ENCODE results near the gene PLXNA2.

PLXNA2 gene

DNA sequence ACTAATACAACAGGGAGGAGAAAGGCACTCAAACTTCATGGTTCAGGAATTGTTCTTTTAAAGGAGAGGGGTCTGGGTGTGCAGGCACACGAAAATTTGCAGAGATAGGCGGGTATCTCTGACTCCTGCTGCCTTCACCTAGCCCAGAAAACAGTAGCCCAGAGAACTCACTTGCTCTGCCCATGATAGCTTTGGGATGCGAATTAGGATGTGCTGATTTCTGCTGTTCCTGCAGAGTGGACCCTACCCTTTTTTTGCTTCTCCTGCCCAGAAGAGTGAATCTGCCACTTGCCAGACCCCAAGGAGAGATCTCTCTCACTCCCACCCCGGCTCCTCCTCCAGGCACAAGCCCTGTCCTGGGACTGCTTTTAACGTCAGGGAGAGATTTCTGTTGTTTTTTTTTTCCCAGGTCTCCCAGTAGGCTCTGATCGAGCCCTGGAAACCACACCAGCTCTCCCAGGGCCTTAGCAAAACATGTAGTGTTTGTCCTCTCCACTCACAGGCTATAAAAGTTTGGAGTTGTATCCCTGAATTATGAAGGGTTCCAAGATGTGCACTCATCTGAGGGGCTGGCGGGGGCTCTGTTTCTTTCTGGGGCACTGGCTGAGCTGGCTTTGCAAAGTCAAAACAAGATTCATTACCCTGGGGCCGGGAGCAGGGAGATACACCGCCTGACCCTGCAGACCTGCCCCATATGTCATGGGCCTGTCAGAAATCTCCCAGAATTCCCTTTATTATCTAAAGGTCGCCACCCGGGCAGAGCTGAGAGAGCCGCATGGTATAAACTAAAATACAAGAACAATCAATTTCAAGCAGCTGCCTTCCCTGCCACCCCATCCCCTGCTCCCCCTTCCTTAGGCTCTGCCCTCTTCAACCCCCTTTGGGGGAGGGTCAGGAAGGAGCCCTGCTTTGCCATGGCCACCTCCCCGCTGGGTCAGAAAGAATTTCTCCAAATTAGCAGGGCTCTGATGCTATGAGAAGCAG, 17.9 kb downstream of the PLXNA2 start:
- no peak for DNase-seq (ENCODE audit: low read depth in 2 of 3, low spot score in 1 of 3)

DNA sequence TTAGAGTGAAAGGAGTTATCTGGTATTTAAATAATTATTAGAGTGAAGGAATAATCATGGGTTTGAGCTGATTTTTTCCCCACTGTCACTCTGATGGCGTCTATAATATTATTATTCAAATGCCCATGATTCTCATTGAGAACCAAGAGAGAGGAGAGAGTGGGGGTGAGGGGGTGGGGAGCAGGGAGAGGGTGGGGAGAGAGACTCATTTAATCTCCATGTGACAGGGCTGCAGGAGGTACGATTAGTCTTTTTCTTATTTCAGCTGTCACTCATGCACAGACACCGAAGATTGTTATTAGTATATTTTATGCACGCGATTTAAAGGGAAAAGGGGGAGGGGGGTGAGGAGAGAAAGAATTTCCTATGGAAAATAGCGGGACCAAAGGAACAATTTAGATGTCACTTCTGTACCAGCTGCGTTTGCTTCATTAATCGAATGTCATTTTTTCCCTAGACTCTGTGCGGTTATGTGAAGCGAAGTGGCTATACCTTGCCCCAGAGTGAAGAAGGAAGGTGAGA, 19.9 kb downstream of the PLXNA2 start:
- DNase-seq (ENCODE audit: low read depth in 2 of 3, low spot score in 1 of 3): no peak

DNA sequence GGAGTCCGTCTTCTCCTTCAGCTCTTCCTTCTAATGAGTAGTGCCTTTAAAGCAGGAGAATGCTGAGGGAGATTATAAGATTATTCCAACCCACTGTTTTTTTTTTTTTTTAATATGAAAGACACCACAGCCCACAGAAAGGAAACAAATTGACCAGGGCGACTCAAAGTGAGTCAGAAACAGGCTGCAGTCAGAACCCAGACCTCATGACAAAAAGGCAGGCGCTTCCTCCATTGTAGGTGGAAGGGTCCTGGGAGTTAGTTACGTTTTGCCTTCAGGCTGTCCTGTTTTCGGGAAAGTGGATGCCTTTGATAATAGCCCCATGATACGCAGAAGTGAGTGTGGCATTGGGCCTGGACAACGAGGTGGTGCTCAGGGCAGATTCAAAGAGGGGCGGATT, 21.0 kb downstream of the PLXNA2 start:
- no peak for DNase-seq (ENCODE audit: low read depth in 2 of 3, low spot score in 1 of 3)

DNA sequence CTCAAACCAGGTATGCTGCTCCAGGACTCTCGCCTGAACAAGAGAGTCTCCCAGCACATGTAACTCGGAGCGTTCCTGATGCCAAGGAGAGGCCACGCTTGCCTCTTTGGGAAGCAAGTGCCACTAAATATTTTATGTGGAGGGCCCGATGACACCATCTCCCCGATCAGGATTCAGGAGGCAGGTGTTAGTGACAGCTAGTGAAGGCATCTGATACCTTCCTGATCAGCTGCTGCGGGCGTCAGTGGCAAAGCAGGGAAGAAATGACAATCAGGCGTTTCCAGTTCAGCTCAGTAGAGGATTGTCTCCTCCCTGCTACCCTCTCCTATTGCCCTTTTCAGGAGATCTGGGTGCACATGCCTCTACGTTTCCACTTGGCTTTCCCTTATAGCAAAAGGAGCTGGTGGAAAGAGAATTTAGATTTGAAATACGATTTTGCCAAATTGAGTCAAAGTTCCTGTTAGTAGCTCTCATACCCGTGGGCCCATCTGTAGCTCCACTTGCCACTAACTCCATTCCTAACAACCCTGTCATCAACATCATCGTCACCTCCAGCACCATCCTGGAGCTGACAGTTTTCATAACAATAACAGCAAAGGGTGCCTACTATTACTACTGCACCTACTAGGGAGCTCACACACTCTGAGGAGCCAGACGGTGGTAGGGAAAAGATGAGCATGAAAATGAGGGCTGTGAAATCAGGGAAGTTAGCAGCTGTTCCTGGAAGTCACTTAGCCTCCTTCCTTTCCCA, 21.6 kb downstream of the PLXNA2 start:
- no peak for DNase-seq (ENCODE audit: low read depth in 2 of 3, low spot score in 1 of 3)

DNA sequence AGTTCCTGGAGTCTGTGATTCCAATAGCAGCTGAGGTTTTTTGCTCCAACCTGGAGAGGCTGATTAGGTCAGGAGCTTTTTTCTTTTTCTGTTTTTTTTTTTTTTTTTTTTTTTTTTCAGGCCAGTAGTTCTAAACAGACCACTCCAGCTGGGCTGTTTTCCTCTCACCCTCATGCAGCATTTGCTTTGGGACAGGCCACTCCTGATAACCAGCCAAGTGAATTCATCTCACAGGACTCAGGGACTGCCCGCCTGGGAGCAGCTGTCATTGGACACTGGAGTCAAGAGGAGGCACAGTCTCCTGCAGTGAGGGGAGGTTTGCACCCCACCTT, 22.9 kb downstream of the PLXNA2 start:
- no peak for DNase-seq (ENCODE audit: low read depth in 2 of 3, low spot score in 1 of 3)

DNA sequence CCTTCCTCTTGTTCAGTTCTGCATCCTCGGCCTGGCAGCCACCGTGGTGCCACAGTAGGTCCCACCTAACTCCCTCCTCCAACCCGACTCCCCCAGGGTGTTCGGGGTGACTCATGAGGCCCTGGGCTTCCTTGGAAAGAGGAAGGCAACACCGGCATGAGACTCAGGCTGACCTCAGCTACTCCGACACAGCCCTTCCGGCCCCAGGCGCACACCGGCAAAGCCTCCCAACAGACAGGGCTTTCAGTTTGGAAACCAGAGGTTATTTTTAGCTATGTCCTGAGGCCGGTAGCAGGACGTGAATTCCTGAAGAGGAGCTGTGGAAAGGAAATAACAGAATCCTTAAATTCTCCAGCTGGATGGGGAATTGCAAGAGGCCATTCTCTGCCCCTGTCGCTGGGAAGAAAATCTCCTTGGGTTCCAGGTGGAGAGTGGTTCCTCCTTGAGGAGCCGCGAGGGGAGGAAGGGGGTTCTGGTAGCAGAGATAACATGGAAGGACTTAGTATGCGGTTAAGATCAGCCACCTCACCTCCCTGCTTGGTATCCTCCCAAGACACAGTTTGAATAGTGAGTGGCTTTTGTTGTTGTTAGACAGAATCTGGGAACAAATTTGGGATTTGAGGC, 24.4 kb downstream of the PLXNA2 start:
- no peak for DNase-seq (ENCODE audit: low read depth in 2 of 3, low spot score in 1 of 3)

DNA sequence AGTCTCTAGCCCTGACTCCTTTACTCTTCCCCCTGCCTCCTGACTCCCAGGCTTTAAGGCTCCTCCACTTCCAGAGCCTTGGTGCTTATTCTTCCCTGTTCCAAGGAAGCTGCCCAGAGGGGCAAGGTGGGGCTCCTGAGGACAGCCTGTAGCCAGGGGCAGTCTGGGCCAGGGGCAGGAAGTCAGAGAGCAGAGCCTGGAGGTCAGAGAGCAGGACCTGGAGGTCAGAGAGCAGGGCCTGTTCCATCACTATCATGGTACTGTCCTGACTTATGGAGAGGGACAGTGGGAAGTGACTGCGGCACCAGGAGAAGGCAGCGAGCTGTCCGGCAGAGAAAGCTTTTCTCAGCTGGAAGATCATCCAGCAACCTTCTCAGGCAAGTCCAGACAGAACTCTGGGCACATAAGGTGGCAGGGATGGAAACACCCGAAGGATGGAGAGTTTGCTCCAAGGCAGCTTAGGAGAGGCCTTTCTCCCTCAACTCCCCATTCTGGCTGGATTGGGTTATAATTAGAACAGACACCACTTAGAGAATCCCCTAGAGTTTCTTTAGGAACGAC, 25.0 kb downstream of the PLXNA2 start:
- DNase-seq (ENCODE audit: low read depth in 2 of 3, low spot score in 1 of 3): no peak

DNA sequence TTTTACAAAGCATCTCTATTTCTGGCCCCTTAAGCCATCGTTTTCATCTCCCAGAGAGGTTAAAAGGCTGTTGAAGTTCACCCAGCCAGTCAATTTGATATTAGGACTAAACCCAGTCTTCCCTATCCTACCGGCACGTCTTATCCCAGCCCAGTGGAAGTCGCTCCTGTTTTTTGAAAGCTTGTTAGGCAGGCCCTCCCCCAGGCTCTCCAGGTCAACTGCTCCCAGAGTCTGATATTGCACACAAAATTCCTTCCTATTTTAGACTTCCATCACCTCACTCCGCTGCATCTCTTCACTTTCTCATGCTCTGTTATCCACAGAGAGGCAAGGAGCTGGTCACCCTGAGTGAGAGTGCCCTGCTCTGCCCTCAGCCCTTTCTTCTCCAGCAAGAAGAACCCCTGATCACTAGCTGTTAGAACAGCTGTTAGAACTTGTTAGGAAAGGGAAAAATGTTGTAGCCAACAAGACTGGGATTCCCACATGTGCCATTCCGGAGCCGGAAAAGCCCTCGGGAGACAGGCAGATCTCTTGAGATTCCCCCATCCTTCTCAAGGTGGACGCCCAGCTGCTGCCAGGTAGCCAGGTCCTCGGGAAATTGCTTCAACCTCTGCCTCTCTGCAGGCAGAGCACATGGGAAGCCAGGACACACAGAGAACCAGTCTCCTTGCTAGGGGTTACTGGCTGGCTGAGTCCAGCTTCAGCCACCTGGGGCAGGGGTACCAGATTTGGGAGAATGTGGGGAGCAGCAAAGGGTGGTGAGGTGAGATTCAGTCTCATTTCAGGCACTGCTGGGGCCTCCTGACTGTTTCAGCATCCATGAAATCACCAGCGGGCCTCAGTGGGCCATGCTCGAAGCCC, 25.7 kb downstream of the PLXNA2 start:
- DNase-seq (ENCODE audit: low read depth in 2 of 3, low spot score in 1 of 3): no peak

DNA sequence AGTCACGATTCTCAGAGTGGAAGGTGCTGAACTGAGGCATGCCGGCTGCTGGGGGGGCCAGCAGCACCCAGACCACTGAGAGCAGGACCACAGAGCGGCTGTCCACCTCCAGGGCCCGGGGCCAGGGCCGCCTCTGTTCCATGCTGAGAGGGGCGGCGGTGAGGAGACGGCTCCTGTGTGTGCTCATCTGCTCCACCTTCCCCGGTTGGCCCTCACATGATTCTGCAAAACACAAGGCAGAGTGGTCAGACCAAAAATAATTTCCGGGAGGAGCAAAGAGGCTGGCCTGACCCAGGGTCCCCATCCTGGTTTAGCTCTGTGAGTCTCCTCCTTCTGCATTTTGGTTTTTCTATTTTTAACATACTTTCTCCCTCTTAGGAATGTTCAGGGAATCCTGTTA, 26.4 kb downstream of the PLXNA2 start:
- DNase-seq (ENCODE audit: low read depth in 2 of 3, low spot score in 1 of 3): no peak

DNA sequence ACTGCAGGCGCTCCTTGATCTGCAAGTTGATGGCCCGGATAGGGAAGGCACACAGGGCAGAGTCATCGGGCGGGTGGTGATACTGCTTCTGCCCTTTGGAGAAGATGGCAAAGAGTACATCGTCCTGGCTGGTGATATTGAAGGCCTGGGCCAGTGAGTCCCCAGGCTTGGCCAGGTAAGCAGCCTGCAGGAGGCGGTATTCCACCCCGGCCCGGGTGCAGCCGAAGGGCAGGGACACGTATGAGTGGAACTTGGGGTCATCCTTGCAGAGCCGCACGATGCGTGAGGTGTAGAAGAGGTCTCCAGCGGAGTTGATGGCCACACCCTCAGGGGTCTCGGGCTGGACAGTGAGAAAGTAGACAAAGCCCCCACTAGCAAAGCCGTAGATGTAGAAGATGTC, 27.4 kb downstream of the PLXNA2 start:
- DNase-seq (ENCODE audit: low read depth in 2 of 3, low spot score in 1 of 3): no peak

DNA sequence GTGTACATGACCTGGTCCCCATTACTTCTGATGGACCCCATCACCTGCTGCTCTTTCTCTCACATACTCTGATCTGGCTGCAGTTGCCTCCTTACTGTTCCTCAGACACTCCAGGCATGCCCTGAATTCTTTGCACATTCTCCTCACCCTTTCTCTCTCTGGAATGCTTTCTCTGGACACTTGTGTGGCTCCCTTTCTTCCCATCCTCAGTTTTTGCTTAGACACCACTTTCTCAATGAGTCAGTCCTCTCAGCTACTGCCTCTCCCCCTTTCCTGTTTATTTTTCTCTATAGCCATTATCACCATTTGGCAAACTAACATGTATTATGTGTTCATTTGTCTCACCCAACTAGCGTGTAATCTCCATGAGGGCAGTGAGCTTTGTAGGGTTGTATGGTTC, 28.1 kb downstream of the PLXNA2 start:
- DNase-seq (ENCODE audit: low read depth in 2 of 3, low spot score in 1 of 3): no peak

DNA sequence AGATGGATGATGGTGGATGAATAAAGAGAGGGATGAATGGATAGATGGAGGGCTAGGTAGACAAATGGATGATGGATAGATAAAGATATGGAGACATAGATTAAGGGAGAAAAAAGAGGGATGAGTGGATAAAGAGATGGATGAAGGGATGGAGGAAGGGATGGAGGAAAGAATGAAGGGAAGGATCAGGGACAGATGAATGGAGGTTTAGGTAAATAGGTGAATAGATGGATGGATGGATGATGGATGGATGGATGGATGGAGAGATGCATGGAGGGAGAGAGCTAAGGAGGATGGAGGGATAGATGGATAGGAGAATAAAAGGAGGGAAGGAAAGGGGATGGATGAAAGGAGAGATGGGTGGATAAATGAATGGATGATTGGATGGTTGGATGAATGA, 28.8 kb downstream of the PLXNA2 start:
- DNase-seq (ENCODE audit: low read depth in 2 of 3, low spot score in 1 of 3): no peak

DNA sequence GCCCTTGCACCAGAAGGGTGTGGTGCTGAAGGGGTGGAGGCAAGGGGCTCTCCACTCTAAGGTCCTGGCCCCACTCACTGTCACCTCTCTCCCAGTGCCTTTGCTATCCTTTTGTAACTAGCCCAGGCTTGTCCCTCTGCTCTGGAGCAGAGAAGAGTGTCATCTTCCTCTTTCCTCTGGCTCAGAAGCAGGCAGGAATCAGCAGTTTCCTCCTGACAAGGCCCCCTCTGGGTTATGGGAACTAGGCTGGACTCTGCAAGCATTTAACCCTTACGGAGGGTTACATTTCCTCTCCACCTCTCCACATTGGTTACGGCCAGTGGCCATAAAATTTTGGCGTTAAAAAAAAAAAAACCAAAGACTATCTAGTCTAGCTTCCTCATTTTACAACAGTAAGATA, 30.4 kb downstream of the PLXNA2 start:
- DNase-seq (ENCODE audit: low read depth in 2 of 3, low spot score in 1 of 3): no peak

DNA sequence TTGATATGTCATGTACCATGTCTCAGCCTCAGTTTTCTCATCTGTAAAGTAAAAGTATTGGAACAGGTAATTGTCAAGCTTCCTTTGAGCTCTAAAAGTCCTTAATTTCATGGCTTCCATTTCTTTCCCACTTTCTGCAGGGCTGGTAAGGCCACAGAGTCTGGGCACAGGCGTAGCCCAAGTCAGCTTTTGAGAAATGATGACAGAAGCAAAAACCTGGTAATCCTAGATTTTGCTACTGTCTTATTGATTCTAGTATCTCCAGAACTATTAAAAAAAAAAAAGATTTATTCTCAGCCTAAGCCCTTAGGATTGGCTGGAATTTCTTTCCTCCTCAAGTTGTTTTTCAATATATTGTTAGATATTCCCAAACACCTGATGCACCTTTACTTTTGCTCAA, 31.3 kb downstream of the PLXNA2 start:
- no peak for DNase-seq (ENCODE audit: low read depth in 2 of 3, low spot score in 1 of 3)

DNA sequence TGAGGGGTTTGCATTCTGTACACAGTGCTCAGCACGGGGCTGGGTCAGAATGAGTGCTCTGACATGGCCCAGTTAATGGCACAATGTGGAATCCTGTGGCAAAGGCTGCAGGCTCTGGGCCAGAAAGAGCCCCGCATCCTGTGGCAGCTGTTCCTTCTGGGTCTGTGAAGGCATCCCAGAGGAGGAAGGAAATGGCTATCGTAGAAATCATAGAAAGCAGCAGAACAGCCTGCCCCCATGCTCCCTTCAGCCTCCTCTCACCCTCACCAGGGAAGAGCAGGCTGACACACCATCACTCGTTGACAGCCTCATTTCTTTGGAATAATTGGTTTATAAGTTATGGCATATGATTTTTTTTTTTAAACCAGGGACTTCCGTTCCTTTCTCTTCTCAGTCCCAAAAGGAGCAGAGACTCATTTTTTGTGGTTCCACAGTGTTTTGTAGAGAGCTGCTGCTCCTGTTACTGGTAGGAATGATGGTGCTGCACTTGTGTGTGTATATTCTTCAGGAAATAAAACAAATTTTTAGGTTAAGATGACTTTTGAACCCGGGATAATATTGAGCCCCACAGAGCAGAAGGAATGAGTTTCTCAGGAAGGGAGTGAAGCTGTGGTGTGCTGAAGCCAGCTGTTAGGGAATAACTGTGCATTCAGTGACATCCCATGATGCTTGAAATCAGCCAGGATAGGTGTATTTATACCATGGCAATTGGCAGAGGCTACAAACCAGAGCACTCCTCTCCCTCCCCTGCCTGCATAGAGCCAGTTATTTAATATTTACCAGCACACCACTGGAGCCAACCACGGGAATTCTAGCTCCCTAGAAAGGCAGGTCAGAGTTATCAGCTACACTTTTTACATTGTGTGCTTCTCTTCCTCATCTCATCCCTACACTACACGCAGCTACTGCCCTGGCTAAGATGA, 32.0 kb downstream of the PLXNA2 start:
- DNase-seq (ENCODE audit: low read depth in 2 of 3, low spot score in 1 of 3): no peak

DNA sequence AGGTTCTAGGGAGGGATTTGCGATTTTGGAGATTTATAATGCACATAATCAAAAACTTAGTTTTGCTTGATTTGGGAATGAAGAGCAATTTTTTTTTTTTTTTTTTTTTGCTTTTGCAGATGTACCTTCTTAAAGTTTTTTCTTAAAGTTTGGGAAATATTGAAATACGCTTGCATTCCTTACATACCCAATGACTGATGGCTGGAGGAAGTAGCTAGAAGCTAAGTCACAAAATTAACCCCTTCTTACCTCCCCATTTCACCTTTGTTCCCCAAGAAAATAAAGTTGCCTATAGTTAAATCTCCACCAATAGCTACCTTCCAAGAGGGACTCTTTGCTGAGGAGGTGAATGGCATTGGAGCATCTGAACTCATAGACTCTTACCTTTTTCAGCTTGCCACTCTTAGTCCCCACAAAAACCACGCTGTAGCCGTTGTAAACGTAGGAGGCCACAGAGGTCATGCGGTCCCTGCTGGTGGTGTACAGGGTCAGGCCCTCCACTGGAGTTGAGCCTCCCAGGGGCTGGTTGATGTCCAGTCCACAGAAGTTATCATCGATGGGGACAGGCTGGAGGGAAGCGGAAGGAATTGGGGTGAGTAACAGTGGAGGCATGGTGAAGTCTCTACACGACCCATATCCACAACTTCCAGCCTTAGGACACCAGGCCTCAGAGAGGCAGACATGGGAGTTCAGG, 34.1 kb downstream of the PLXNA2 start:
- DNase-seq (ENCODE audit: low read depth in 2 of 3, low spot score in 1 of 3): no peak

DNA sequence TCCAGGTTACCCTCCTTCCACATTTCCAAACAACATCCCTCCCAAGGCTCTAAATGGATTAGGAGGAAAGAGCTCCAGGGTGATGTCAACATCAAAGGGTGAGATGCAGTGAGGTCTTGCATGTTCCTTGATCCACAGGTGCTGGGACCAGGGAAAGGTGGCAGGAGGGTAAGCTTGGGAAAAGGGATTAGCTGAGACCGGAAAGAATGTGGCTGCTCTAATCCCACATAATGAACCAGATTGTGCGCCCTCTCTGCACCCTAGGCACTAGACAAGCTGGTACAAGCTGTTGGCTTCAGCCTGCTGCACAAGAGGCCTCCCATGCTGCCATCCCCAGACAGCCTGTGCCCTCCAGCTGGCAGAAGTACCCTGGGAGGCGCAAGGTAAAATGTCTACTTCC, 34.9 kb downstream of the PLXNA2 start:
- DNase-seq (ENCODE audit: low read depth in 2 of 3, low spot score in 1 of 3): no peak

DNA sequence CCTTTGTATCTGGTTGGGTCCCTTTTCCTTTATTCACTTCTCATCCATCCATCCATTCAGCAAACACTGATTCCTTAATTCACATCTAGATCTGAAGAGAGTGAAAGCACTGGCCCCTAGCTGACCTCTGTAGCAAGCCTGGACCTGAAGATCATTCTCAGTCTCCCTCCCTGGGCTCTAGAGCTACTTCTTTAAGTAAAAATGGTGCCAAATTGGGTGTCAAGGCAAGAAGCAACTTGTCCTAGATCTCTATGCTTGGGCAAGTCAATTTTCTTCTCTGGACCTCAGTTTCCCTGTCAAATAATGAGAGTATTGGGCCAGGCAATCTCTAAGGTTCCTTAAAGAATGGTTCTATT, 36.1 kb downstream of the PLXNA2 start:
- no peak for DNase-seq (ENCODE audit: low read depth in 2 of 3, low spot score in 1 of 3)

Measured in stimulated activated CD4-positive, alpha-beta T cell treated with anti-CD3 and anti-CD28 coated beads, Interleukin-12 subunit alpha, Interleukin-12 subunit beta, amount 100 ng/mL, for 48 hours (primary cell).